ENCODE measurements around the gene FCHSD2. TPM values are rescaled to one million over a fixed set of nuclear protein-coding genes. Genes with fewer than 3 reads are reported as not detected.

Gene FCHSD2
- total and polyA plus RNA-seq, 9 of the 15 experiments (the other 6 are each of a cell fraction or from before 2014, with no cell fraction given), result 1.8 to 14.7 (median 6.4) TPM

- no peak for TF ChIP-seq ZBTB11 (CRISPR knock-in tag; IDR thresholded peaks at IDR 0.05)
- TF ChIP-seq ZBTB2 (IDR thresholded peaks at IDR 0.05), result no peak
- no peak for TF ChIP-seq MTA2 (IDR thresholded peaks at IDR 0.05; ENCODE audit: low read depth)
- no peak for TF ChIP-seq RB1 (IDR thresholded peaks at IDR 0.05; ENCODE audit: low read depth)
- TF ChIP-seq ZBTB17 (CRISPR knock-in tag; IDR thresholded peaks at IDR 0.05), result no peak
- no peak for TF ChIP-seq ZNF384 (IDR thresholded peaks at IDR 0.05; ENCODE audit: low read depth, low read length)
- TF ChIP-seq ETV6 (IDR thresholded peaks at IDR 0.05; ENCODE audit: borderline replicate concordance in 1 of 2, low read depth in 2 of 2, low read length in 1 of 2), result no peak
- no peak for TF ChIP-seq ETV6 (CRISPR knock-in tag; IDR thresholded peaks at IDR 0.05; ENCODE audit: borderline replicate concordance)
- no peak for TF ChIP-seq ID3 (CRISPR knock-in tag; IDR thresholded peaks at IDR 0.05)
- no peak for TF ChIP-seq ID3 (tag; IDR thresholded peaks at IDR 0.05)
- no peak for TF ChIP-seq USF2 (CRISPR knock-in tag; IDR thresholded peaks at IDR 0.05)
Measured at GRCh38 chr11:73055002-73055401, 87.1 kb downstream of the FCHSD2 start (continued).

Data from K562 (cell line).